ENCODE measurements around the gene THAP4. TPM values are rescaled to one million over a fixed set of nuclear protein-coding genes. Genes with fewer than 3 reads are reported as not detected.

THAP4 gene
- total RNA-seq, 2 donors from 2014 or later: 66.6 to 68.0 TPM

GRCh38 chr2:241553981-241554380 lies 83.0 kb downstream of the THAP4 start:
- Histone ChIP-seq H3K9me3 (no peaks in the 10 kb centered on the region), H3K4me1 (no peaks in the 10 kb centered on the region), H3K27ac (no peak overlapping the region), H3K4me3 (no peak overlapping the region), H3K36me3 (no peaks in the 10 kb centered on the region), H3K9ac (ENCODE audit: low read depth in 2 of 2, low read length in 2 of 2) (no peak overlapping the region), H3K27me3 (peaks cover 12% of the 10 kb centered on the region)
- TF ChIP-seq, protein P1, sequence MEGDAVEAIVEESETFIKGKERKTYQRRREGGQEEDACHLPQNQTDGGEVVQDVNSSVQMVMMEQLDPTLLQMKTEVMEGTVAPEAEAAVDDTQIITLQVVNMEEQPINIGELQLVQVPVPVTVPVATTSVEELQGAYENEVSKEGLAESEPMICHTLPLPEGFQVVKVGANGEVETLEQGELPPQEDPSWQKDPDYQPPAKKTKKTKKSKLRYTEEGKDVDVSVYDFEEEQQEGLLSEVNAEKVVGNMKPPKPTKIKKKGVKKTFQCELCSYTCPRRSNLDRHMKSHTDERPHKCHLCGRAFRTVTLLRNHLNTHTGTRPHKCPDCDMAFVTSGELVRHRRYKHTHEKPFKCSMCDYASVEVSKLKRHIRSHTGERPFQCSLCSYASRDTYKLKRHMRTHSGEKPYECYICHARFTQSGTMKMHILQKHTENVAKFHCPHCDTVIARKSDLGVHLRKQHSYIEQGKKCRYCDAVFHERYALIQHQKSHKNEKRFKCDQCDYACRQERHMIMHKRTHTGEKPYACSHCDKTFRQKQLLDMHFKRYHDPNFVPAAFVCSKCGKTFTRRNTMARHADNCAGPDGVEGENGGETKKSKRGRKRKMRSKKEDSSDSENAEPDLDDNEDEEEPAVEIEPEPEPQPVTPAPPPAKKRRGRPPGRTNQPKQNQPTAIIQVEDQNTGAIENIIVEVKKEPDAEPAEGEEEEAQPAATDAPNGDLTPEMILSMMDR (IDR thresholded peaks at IDR 0.05): no peak
- DNase-seq: no peak
- intact Hi-C loops (cut with DNase I): no loop called here

DNA sequence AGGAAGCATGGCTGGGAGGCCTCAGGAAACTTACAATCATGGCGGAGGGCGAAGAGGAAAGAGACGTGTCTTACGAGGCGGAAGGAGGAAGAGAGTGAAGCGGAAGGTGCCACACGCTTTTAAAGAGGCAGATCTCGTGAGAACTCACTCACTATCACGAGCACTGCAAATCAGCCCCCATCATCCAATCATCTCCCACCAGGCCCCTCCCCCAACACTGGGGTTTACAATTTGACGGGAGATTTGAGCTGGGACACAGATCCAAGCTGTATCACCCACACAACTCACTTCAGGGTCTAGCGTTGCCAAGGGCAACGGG lies 83.5 kb downstream of the THAP4 start:
- DNase-seq: no peak
- peaks cover 8% of the 10 kb centered on the region for H3K27me3 ChIP-seq
- no peak overlapping the region for H3K9ac ChIP-seq (ENCODE audit: low read depth in 2 of 2, low read length in 2 of 2)
- TF ChIP-seq, protein P1 (IDR thresholded peaks at IDR 0.05): no peak
- intact Hi-C loops (cut with DNase I): no loop called here
- H3K36me3 ChIP-seq: no peaks in the 10 kb centered on the region
- no peak overlapping the region for H3K27ac ChIP-seq
- H3K9me3 ChIP-seq: no peaks in the 10 kb centered on the region
- no peak overlapping the region for H3K4me3 ChIP-seq
- H3K4me1 ChIP-seq: no peaks in the 10 kb centered on the region

GRCh38 chr2:241551998-241552737 lies 84.8 kb downstream of the THAP4 start:
- H3K9ac ChIP-seq (ENCODE audit: low read depth in 2 of 2, low read length in 2 of 2): no peak overlapping the region
- no peaks in the 10 kb centered on the region for H3K9me3 ChIP-seq
- no peak overlapping the region for H3K27ac ChIP-seq
- no peaks in the 10 kb centered on the region for H3K4me1 ChIP-seq
- TF ChIP-seq, protein P1 (IDR thresholded peaks at IDR 0.05): no peak
- intact Hi-C loops (cut with DNase I): no loop called here
- H3K4me3 ChIP-seq: no peak overlapping the region
- no peak for DNase-seq
- no peaks in the 10 kb centered on the region for H3K36me3 ChIP-seq
- peaks cover 7% of the 10 kb centered on the region for H3K27me3 ChIP-seq

- Histone ChIP-seq H3K4me1 (no peaks in the 10 kb centered on the region), H3K9me3 (no peaks in the 10 kb centered on the region), H3K27me3 (peaks cover 7% of the 10 kb centered on the region), H3K9ac (ENCODE audit: low read depth in 2 of 2, low read length in 2 of 2) (no peak overlapping the region), H3K27ac (no peak overlapping the region), H3K4me3 (no peak overlapping the region), H3K36me3 (no peaks in the 10 kb centered on the region)
- intact Hi-C loops (cut with DNase I): no loop called here
- TF ChIP-seq, protein P1 (IDR thresholded peaks at IDR 0.05): no peak
- no peak for DNase-seq
Measured at GRCh38 chr2:241551599-241551997, 85.4 kb downstream of the THAP4 start.

- H3K9me3 ChIP-seq: no peaks in the 10 kb centered on the region
- H3K36me3 ChIP-seq: no peaks in the 10 kb centered on the region
- H3K27me3 ChIP-seq: peaks cover 7% of the 10 kb centered on the region
- intact Hi-C loops (cut with DNase I): no loop called here
- H3K4me1 ChIP-seq: no peaks in the 10 kb centered on the region
- H3K9ac ChIP-seq (ENCODE audit: low read depth in 2 of 2, low read length in 2 of 2): no peak overlapping the region
- DNase-seq: no peak
- TF ChIP-seq, protein P1 (IDR thresholded peaks at IDR 0.05): no peak
- H3K4me3 ChIP-seq: no peak overlapping the region
- no peak overlapping the region for H3K27ac ChIP-seq
Measured at GRCh38 chr2:241550616-241551580, 86.1 kb downstream of the THAP4 start.
